Brain pericyte (primary cell): ENCODE results near the gene MAPK11.

Experiments
- DNase-seq: peaks from one replicate; pipeline ENCODE4 v3.0.0-alpha.2; 2012; ENCODE audit warnings: low read depth, low spot score

The MAPK11 gene

DNA sequence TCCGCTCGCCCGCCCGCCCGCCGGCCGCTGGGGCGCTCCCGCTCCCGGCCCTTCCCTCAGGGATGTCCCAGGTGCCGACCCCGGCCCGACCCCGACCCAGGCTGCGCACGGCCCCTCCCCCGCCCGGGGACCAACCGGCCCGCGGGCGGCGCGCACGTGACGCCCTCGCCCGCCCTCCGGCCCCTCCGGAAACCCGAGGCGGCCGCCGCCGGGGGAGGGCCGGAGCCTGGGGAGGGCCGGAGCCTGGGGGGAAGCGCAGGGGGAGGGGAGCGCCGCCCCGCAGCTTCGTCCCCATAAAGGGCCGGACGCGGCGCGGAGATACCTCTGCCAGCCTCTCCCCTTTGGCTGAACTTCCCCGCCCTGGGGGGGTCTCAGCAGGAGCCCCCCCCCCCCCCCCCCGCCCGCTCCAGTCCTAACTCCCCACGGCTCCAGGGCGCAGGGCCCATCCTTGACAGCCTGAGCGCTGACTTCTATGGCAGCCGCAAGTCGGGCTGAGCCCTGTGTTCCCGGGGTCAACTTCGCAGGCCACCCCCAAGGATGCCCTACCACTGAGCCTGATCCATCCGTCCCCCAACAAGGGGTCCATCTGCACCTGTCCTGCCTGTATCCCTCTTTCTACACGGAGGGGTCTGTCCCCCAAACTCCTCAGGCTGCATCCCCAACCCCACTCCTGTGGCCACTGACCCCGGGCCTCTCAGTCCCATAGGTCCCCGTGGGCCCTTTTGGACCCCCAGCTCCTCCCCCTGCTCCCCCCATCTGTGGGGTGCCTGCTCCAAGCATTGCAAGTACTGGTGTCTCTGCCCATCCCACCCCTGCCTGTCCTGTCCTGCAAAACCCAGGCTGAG, 8.3 kb downstream of the MAPK11 start, which contains the start of gene MAPK12:
MAPK12 (minus strand) TSS at position 69 of the 845 bp plus-strand sequence. CDS start 174 bp downstream, outside the sequence.
- DNase-seq = no peak

DNA sequence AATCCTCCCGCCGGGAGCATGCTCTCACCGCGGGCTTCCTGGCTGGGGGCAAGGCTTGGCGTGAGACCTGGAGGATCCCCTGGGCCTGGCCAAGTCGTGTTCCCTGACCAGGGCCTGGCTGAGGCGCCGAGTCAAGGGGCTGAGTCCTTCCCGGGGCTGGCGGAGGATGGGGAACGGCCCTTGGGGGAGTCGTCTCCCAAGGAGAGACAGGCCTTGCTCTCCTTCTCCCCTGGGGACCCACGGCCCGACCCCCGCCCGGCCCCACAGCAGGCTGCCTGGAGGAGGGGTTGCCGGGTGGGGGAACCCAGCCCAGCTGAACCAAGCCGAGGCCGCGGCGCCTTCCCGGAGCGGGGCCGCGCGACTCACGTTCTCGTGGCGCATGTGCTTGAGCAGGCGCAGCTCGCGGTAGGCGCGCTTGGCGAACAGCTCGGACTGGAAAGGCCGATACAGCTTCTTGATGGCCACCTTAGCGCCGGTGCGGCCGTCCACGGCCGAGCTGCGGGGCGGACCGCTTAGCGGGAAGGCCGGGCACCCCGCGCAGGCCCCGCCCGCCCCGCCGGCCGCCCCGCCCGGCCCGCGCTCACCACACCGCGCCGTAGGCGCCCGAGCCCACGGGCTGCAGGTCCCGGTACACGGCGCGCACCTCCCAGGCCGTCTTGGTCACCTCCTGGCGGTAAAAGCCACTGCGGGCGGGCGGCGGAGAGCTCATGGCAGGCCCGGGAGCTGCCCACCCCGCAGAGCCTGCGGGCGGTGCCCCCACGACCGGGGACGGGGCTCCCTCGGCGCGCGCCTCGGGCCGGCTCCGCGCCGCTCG, 9.2 kb downstream of the MAPK11 start:
- DNase-seq = no peak

DNA sequence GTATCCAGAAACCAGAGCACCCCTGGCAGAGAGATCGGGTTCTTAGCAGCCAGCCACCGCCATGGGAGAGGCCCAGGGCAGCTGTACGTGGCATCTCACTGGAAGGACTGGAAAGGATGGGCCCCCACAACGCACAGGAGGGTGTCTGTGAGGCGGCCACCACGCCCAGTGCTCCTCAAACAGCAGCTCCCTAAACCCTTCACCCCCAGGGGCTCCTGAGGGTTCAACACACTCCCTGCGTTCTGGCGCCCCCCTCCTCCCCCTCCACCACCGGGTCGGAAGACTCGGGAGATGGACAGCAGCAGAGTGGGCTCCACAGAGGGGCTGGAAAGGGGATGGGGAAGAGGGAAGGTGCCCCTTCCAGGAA, 9.8 kb downstream of the MAPK11 start:
- no peak for DNase-seq

DNA sequence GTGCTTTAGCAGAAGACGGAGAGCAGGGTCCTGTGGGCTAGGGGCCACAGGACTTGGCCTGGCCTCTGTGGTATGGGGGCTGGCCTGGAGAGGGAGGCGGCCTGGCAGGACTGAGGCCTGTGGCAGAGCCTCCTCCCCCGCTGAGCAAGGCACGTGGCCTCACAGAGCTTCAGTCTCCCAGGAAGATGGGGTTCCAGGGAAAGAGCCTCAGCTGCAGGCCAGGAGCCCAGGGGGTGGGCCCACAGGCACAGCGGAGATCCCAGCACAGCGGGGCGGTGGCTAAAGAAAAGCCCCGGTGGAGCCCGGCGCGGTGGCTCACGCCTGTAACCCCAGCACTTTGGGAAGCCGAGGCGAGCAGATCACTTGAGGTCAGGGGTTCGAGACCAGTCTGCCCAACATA, 10.9 kb downstream of the MAPK11 start:
- no peak for DNase-seq

DNA sequence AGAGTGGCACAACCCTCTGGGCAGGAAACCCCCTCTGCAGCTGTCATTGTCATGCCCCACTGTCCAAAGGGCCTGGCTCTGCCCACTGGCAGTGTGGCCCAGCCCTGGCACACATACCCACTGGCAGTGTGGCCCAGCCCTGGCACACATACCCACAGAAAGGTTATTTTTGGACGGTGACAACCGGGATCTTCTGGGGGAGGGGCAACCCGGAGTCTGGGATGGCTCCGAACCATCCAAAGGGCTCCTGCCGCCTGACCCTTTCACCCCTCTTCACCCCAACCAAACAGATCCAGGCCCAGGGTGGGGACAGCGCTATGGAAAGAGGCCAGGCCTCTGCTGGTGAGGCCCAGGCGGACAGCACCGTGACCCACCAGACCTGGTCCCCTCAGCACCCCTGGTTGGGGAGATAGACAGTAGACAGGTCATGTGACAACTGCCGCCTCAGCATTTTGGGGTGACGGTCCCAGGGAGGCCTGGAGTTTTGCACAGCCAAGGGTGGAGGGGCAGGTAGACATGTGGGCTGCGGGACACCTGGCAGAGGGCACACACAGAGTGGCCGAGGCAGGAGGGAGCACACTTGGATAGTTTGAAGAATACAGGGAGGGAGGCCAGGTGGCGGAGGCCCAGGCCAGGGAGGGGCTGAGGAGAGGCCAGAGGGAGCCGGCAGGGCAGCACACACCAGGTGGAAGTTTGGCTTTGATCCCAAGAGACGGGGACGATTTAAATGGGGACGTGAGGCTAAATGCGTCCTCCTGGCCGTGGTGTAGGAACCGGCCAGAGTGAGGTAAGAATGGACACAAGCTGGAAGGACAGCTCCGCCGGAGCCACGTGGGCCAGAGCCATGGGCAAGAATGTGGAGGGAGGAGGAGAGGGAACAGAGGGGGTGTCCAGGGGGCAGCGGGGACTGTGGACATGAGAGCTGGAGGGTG, 11.6 kb downstream of the MAPK11 start:
- no peak for DNase-seq

DNA sequence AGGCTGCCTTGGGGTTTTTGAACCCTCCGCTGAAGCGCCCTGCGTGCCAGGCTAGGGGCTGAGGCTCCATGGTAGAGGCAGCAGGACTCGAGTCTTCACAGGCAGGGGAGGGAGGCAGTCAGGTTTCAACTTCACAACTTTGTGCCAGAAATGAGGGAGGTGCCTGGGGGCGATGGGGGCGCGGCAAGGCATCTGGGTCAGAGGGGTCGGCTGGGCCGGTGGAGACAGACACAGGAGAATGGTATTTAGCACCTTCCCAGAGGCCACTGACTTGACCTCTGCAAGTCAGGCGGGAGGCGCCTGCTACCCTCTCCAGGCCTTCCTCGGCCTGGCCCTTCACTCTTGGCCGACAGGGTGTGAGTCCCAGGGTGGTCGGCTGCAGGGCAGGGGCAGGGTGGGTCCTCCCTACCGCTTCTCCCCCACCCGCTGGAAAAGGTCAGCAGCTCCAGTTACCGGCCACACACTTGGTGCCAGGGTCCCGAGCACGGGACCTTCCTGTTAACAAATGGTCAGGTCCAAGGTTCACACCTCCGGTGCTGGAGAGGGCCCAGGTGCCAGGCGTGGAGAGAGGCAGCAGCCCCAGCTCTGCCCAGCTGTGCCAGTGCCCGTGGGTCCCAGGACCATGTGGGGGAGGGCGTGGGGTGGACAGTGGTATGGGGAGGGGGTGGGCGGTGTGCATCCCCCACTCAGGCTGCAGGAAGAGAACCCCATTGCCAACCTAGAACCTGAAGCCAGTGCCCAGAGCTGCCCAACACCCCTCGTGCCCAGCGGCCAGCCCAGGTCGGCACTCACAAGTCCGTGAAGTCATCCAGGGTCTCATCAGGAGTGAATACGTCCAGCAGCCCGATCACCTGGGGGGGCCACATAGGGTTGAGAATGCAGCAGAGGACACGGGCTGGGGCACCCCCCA, 12.5 kb downstream of the MAPK11 start:
- DNase-seq = no peak

DNA sequence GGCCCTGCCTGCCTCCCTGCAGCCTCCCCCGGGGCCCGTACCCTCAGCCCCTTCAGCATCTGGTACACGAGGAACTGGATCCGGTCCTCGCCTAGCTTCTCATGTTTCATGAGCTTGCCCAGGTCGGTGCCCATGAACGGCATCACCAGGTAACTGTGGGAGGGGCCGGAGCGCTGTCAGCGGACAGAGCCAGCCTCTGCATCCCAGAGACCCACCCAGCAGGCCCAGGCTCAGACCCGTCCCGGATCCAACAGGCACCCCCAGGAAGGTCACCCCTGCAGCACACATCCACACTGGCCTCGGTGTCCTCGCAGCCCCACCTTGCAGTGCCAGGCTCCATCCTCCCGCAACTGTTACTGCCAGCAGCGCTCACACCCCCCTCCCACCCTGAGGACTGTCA, 13.1 kb downstream of the MAPK11 start:
- DNase-seq = no peak

DNA sequence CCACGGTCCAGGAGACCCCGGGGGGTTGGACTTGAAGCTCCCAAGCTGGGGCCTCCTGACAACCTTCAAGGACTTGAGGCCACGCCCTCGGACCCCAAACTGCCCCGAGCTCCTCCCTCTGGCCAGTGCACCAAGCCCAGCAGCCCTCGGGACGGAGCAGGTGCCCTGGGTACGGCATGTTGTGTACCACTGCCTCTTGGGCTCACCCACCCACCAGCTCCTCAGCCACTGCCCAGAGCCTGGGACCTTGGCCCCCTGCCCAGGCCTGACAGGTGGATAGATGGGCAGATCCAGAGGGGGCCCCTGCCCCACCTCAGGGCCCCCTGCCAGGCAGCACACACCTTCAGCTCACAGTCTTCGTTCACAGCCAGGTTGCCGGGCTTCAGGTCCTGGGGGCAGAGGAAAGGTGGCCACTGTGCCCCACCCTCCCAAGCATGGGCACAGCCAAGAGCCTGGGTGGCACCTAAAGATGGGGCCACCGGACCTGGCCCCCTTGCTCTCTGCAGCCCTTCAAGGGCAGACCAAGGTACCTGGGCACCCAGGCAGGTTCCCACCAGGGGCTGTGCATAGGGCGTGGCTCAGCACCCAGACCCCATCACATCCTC, 13.8 kb downstream of the MAPK11 start:
- no peak for DNase-seq

DNA sequence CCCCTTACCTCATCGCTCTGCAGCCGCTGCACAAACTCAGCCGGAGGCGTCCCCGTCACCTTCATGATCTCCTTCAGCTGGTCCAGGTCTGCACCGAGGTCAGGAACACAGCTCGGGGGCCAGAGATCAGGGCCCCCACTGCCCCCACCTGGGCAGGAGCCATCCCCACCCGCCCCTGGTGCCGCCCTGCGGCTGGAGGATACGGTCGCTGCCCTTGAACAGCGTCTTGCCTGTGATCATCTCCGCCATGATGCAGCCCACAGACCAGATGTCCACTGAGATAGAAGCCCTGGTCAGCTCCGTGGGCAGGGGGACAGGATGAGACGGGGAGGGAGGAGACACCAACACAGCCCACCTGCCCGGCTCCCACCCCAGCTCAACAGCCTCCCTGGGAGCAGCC, 14.6 kb downstream of the MAPK11 start:
- DNase-seq = no peak

DNA sequence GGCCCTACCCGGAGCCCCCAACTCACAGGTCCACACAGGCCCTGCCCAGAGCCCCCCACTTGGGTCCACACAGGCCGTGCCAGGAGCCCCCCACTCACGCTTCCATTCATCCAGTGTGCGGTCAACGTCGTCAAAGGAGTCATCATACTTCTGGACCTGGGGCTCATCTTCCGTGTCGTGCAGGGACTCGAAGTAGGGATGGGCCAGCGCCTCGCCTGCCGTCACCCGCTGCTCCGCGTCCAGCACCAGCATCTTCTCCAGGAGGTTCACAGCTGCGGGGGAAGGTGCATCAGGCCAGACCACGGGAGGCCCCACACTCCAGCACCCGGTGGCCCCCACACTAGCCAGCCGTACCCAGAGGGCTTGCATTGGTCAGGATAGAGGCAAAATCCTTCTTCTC, 15.1 kb downstream of the MAPK11 start:
- DNase-seq = no peak

DNA sequence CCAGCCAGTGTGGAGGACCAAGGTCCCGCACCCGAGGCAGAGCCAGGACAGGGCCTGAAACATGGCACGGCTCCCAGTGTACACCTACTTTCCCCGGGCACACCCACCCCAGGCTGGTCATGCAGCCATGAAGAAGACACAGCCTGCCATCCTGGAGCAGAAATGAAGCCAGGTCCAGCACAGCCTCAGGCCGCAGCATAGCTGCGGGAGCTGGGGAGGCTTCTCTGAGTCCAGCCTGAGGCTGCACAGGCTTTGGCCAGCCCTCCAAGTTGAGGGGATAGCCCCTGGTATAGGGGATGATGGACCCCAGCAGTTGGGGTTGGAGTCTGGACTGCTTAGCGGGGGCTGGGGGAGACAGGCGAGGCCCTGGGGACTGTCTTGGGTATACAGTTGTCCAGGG, 16.2 kb downstream of the MAPK11 start:
- no peak for DNase-seq

DNA sequence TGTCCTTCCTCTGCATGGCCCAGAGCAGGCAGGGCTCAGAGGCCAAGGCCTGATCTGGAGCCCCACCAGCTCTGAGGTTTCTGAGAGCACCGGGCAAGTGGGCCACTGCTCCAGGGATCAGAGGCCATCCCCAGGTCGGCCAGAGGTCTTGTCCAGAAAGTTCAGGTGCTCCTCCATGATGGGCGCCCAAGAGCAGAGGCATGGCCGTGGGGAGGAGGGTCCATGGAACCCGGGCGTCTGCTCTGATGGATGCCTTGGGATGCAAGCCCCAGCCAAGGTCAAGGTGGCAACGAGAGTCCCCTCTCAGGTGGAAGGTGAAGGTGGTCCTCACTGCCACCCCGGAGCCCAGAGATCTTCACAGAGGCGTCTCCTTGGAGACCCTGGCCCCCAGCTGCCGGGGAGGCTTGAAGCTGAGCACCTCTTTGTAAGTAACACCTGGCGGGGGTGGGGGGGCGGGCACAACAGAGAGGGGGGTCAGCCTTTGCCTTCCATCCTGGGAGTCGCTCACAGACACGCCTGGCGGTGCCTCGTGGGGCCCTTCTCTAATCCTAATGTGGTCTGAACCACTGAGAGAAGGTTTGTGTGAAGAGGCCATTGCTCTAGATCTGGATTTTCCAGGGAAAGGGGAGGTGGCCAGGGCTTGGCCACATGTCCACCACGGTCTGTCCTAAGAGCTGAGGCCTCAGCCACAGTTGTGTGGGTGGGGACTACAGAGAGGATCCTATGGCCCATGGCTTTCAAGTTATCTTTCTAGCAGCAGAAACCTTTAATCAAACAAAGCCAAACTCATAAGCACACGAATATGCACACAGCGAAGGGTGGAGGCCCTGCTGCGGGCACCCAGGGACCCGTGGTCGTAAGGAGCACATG, 16.9 kb downstream of the MAPK11 start:
- no peak for DNase-seq

DNA sequence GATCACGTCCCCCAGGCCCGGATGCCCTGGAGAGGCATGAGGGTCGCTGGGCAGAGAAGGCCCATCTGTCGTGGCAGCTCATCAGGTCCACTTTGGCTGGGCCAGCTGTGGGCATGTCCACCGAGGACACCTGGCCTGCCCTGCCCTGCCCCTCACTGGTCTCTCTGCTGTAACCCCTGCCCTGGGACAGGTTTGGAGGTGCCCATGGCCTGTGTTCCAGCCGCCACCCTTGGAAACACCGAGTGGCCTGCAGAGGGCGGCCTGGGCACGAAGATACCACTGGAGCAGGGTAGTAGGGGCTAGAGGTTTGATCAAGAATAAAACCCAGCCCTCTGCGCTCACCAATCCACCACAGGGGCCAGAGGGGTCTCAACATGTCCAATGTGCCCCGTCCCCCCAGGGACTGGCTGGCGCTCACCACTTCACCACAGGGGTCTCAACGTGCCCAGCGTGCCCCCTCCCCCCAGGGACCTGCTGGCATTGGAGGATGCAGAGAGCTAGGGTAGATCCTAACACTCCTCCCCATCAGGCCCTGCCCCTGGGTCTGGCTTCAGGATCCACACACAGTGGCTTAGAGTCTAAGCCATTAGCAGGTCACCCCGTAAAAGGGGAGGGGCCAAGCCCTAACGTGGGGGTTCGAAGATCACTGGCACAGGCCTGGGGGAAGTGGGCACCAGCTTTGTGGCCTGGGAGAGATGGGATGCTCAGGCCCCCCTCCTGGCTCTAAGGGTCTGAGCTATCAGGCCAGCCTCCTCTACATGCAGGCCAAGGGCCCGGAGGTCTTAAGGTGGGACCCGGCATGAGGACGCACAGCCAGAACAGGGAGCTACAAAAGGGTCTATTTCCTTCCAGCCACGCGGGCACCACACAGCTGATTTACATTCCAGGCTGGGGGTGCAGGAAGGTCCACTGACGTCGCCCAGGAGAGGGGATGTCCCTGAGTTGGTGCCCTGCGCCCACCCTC, 17.8 kb downstream of the MAPK11 start:
- no peak for DNase-seq

DNA sequence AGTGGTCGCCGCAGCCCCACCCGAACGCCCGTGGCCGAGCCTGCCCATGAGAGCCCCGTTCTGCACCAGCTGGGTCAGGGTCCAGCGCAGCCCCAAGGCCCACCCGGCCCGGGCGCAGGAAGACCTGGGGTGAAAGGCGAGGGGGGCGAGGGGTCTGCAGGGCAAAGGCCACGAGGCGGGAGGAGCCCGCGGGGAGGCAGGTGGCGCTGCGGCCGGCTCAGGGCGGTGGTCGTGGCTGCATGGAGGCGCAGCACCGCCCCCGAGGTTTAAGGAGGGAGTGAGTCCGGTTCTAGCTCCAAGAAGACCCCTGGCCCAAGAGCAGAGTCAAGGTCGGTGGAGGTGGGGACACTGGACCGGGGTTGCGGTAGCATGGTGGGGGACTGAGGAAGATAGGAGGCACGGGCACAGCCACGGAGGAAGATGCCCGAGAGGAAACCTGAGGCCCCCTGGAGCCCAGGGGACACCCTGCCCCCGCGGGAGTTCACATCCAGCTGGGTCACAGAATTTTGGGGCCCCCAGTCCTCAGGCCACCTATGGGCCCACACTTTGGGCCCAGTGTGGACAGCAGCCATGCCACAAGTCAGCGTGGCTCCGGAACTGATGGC, 18.6 kb downstream of the MAPK11 start:
- DNase-seq = no peak

DNA sequence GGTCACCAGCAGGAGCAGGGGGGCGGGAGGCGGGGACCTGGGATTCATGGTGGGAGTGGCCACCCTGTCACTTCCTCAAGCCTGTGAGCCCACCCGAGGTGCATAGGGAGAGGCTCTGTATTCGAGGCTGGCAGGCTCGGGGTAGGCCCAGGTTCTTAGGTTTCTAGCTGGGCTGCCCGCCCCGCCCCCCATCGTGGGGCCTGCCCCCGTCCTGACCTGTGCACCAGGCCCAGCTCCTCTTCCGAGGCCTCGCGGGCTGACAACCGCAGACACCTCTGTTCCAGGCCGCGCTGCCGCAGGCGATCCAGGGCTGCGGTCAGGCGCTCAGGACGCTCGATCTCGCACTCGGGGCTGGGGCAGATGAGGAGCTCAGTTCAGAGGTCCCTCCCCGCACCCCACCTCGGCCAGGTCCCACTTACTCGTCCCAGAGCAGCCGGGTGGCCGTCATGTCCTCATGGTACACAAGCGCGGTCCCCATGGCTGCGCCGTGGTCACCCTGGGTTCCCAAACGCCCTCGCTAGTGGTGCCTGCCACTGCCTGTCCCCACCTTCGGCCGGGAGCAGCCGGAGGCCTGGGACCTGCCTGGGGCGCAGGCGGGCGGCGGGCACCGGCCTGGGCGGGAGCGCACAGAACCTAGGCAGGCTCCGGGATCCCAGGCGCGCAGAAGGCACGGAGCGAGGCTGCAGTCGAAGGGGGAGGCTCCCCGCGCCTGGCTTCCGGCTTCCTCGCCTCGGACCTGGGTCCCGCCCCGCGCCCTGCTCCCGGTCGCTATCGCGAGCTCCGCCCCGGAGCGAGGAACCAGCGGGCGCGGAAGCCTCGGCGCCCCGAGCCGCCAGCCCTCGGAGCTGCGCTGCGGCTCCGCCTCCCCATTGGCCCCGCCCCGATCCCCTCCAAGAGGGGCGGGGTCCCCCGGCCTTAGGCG, 19.4 kb downstream of the MAPK11 start, which contains the start of gene HDAC10:
HDAC10 (minus strand) TSS at position 711 of the 922 bp plus-strand sequence; CDS start at position 478, 233 bp downstream.
- no peak for DNase-seq

DNA sequence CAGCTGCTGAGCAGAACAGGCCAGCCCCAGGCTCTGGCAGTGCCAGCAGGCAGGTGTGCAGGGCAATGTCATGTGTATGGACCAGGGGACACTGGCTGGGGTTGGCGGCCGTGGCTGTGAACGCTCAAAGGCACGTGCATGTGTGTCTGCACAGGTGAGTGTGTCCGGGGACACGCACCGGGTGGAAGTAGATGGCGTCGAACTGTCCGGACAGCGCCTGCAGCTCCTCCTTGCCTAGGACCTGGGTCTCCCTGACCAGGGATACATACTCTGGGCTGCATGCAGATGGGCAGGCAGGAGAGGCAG, 20.0 kb downstream of the MAPK11 start:
- no peak for DNase-seq
